H9 (cell line): Measurements from ENCODE around the gene ZC3H6. TPM values are rescaled to one million over a fixed set of nuclear protein-coding genes. Genes with fewer than 3 reads are reported as not detected.

ENCODE experiments used
- DNase-seq: peaks from one replicate; pipeline ENCODE4 v3.0.0-alpha.2; 2017
- H2AFZ ChIP-seq: one replicate; pipeline ENCODE4 v1.6.1; 2013; ENCODE audit warnings: mild to moderate bottlenecking, low read length, control low read depth, moderate library complexity
- H2AK5ac ChIP-seq: 2 replicates; pipeline ENCODE4 v1.6.1; 2013; ENCODE audit warnings: low read length, control low read depth, mixed read lengths; ENCODE audit not compliant: insufficient read length
- H2BK120ac ChIP-seq: one replicate; pipeline ENCODE4 v1.6.1; 2013; ENCODE audit warnings: low read depth, mild to moderate bottlenecking, low read length, control low read depth, inconsistent platforms; ENCODE audit not compliant: poor library complexity, severe bottlenecking
- H2BK12ac ChIP-seq: 2 replicates; pipeline ENCODE4 v1.6.1; 2013; ENCODE audit warnings: low read length, control low read depth, mixed read lengths, low read depth; ENCODE audit not compliant: insufficient read length
- H2BK15ac ChIP-seq: 2 replicates; pipeline ENCODE4 v1.6.1; 2013; ENCODE audit warnings: low read depth, low read length, control low read depth
- H2BK20ac ChIP-seq: one replicate; pipeline ENCODE4 v1.6.1; 2013; ENCODE audit warnings: low read depth, mild to moderate bottlenecking, low read length, control low read depth, inconsistent platforms; ENCODE audit not compliant: poor library complexity, severe bottlenecking
- H2BK5ac ChIP-seq: 2 replicates; pipeline ENCODE4 v1.6.1; 2013; ENCODE audit warnings: low read length, control low read depth, mixed read lengths; ENCODE audit not compliant: insufficient read length
- H3K14ac ChIP-seq: 2 replicates; pipeline ENCODE4 v1.6.1; 2013; ENCODE audit warnings: low read length, control low read depth; ENCODE audit not compliant: insufficient read depth
- H3K18ac ChIP-seq: 2 replicates; pipeline ENCODE4 v1.6.1; 2013; ENCODE audit warnings: low read depth, mild to moderate bottlenecking, mixed read lengths, low read length, control low read depth; ENCODE audit not compliant: insufficient read length
- H3K23ac ChIP-seq: 2 replicates; pipeline ENCODE4 v1.6.1; 2013; ENCODE audit warnings: low read length, control low read depth, mixed read lengths, low read depth; ENCODE audit not compliant: insufficient read length
- H3K23me2 ChIP-seq: 2 replicates; pipeline ENCODE4 v1.6.1; 2013; ENCODE audit warnings: low read depth, mild to moderate bottlenecking, mixed read lengths, low read length, control low read depth; ENCODE audit not compliant: insufficient read length, poor library complexity, severe bottlenecking
- H3K27ac ChIP-seq: 2 replicates; pipeline ENCODE4 v1.5.1; 2013; ENCODE audit warnings: low read length, control low read depth, mixed read lengths, low read depth; ENCODE audit not compliant: insufficient read length
- H3K27me3 ChIP-seq: 2 replicates; pipeline ENCODE4 v1.6.1; 2013; ENCODE audit warnings: low read length, control low read depth, inconsistent platforms; ENCODE audit not compliant: insufficient read depth
- H3K4ac ChIP-seq: 2 replicates; pipeline ENCODE4 v1.6.1; 2013; ENCODE audit warnings: low read depth, mild to moderate bottlenecking, control low read depth, inconsistent platforms, low read length, moderate library complexity
- H3K4me1 ChIP-seq: 2 replicates; pipeline ENCODE4 v1.6.1; 2013; ENCODE audit warnings: low read length, control low read depth, inconsistent platforms; ENCODE audit not compliant: insufficient read depth
- H3K4me2 ChIP-seq: 2 replicates; pipeline ENCODE4 v1.6.1; 2013; ENCODE audit warnings: low read length, control low read depth, mixed read lengths; ENCODE audit not compliant: insufficient read length, insufficient read depth
- H3K56ac ChIP-seq: 2 replicates; pipeline ENCODE4 v1.6.1; 2013; ENCODE audit warnings: low read depth, mild to moderate bottlenecking, mixed read lengths, low read length, control low read depth; ENCODE audit not compliant: insufficient read length
- H3K79me1 ChIP-seq: 2 replicates; pipeline ENCODE4 v1.6.1; 2013; ENCODE audit warnings: low read depth, mild to moderate bottlenecking, moderate library complexity, low read length, control low read depth, inconsistent platforms; ENCODE audit not compliant: insufficient read depth, poor library complexity, severe bottlenecking
- H3K79me2 ChIP-seq: 2 replicates; pipeline ENCODE4 v1.6.1; 2013; ENCODE audit warnings: low read length, control low read depth, inconsistent platforms; ENCODE audit not compliant: insufficient read depth
- H3K9ac ChIP-seq: 2 replicates; pipeline ENCODE4 v1.6.1; 2013; ENCODE audit warnings: low read length, control low read depth, mixed read lengths; ENCODE audit not compliant: insufficient read length; ENCODE audit errors: extremely low read depth
- H3K9me3 ChIP-seq: one replicate; pipeline ENCODE4 v1.6.1; 2013; ENCODE audit warnings: low read depth, low read length, inconsistent platforms; ENCODE audit not compliant: control insufficient read depth
- H3T11ph ChIP-seq: one replicate; pipeline ENCODE4 v1.6.1; 2013; ENCODE audit warnings: mild to moderate bottlenecking, low read length, control low read depth, inconsistent platforms
- H4K20me1 ChIP-seq: one replicate; pipeline ENCODE4 v1.6.1; 2013; ENCODE audit not compliant: control insufficient read depth, insufficient read length, insufficient read depth
- H4K5ac ChIP-seq: 2 replicates; pipeline ENCODE4 v1.6.1; 2013; ENCODE audit warnings: low read depth, mild to moderate bottlenecking, mixed read lengths, low read length, control low read depth; ENCODE audit not compliant: insufficient read length
- H4K8ac ChIP-seq: replicated peaks from 2 replicates; pipeline ENCODE4 v1.6.1; 2013; ENCODE audit warnings: low read length, control low read depth, mixed read lengths, low read depth; ENCODE audit not compliant: insufficient read length
- H4K91ac ChIP-seq: 2 replicates; pipeline ENCODE4 v1.6.1; 2013; ENCODE audit warnings: low read depth, mild to moderate bottlenecking, moderate library complexity, mixed read lengths, low read length, control low read depth; ENCODE audit not compliant: insufficient read length
- H3K27ac Mint-ChIP-seq, 3 experiments: 2 replicates in 2 of 3; 3 replicates in 1 of 3; pipeline ENCODE4 v1.8.0; 2020 to 2021; ENCODE audit warnings: mixed read lengths in 3 of 3, mild to moderate bottlenecking in 1 of 3, moderate library complexity in 1 of 3
- H3K27me3 Mint-ChIP-seq: 2 replicates; pipeline ENCODE4 v1.8.0; 2021; ENCODE audit warnings: low read depth, mild to moderate bottlenecking, moderate library complexity, mixed read lengths
- H3K36me3 Mint-ChIP-seq, 3 experiments: 2 replicates in 2 of 3; 3 replicates in 1 of 3; pipeline ENCODE4 v1.8.0; 2020 to 2021; ENCODE audit warnings: low read depth in 3 of 3, mixed read lengths in 3 of 3; ENCODE audit not compliant: insufficient read depth in 1 of 3
- H3K4me1 Mint-ChIP-seq, 2 experiments: 2 replicates each; pipeline ENCODE4 v1.8.0; 2020; ENCODE audit warnings: mixed read lengths in 2 of 2
- H3K4me3 Mint-ChIP-seq, 2 experiments: 2 replicates in 1 of 2; 3 replicates in 1 of 2; pipeline ENCODE4 v1.8.0; 2020 to 2021; ENCODE audit warnings: mild to moderate bottlenecking in 2 of 2, mixed read lengths in 2 of 2, moderate library complexity in 1 of 2
- H3K9me3 Mint-ChIP-seq, 2 experiments: 2 replicates in 1 of 2; 3 replicates in 1 of 2; pipeline ENCODE4 v1.8.0; 2020; ENCODE audit warnings: mild to moderate bottlenecking in 2 of 2, mixed read lengths in 2 of 2, moderate library complexity in 1 of 2
- WGBS: extraction: QIAGEN DNeasy Blood & Tissue Kit; methylation state at CpG from one replicate; pipeline ENCODE4 v1.1.7; 2013; ENCODE audit warnings: missing lambda C conversion rate, low lambda C conversion rate, mixed read lengths; ENCODE audit not compliant: insufficient read length; ENCODE audit errors: extremely low coverage; 5-methylcytosine and 5-hydroxymethylcytosine counted together
- total RNA-seq: library from RNA; stranded (reverse); gene quantifications from 2 replicates; pipeline ENCODE4 v1.2.1, GENCODE V29; 2021
- TF ChIP-seq, protein P1 (sequence below): fragments of 200-600 bp; sonication (generic); conservative IDR thresholded peaks from 3 replicates; pipeline ENCODE4 v1.8.0; 2021; ENCODE audit warnings: antibody characterized with exemption, mild to moderate bottlenecking

ZC3H6 gene
- total RNA-seq, 1 experiment from 2014 or later = 3.5 TPM

DNA sequence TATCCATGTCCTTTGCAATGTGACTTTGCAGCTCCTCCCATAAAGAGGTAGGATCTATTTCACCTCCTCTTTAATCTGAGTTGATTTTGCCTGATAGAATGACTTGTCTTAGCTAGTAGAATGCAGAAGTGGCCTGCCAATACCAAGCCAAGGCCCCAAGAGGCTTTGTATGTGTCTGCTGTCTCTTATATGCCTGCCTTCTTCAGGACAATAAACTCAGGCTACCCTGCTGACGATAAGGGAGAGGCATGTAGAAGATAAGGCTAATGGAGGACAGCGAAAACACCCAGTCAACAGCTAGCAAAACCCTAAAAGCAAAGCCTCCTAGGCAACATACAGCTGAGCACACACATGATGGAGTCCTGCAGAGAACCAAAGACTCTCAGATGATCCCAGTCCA is 18.7 kb upstream of the ZC3H6 start:
- H3K4me3 Mint-ChIP-seq = 0 out of 5 replicates have a peak overlapping the region, but pooled peaks of 1 of the 2 experiments have one; percentile 9
- Histone ChIP-seq H2BK15ac (no peak overlapping the region), H4K5ac (no peak overlapping the region), H3K4me1 (peaks cover 4% of the 10 kb centered on the region; the same call in 1 of the 2 replicates), H3K4me2 (no peak overlapping the region), H3K4ac (no peak overlapping the region), H3K14ac (no peak overlapping the region), H3K23me2 (peaks cover 3% of the 10 kb centered on the region), H3K27ac (no peak overlapping the region), H3K79me2 (no peaks in the 10 kb centered on the region), H2BK5ac (no peak overlapping the region), H3K27me3 (no peaks in the 10 kb centered on the region), H3T11ph (no peak overlapping the region), H2AK5ac (no peak overlapping the region), H3K79me1 (no peaks in the 10 kb centered on the region), H3K18ac (no peak overlapping the region), H3K9ac (no peak overlapping the region), H3K56ac (no peak overlapping the region), H2AFZ (no peak overlapping the region), H4K20me1 (no peaks in the 10 kb centered on the region), H2BK12ac (no peak overlapping the region), H4K8ac (no peak overlapping the region), H3K9me3 (no peaks in the 10 kb centered on the region), H4K91ac (no peak overlapping the region), H3K23ac (no peak overlapping the region), H2BK20ac (no peak overlapping the region), H2BK120ac (no peak overlapping the region)
- peaks cover 3% of the 10 kb centered on the region; the same call in 1 of the 2 replicates for H3K27me3 Mint-ChIP-seq
- no peaks in the 10 kb centered on the region; a peak in 1 of 5 replicates for H3K9me3 Mint-ChIP-seq
- no peak for DNase-seq
- H3K27ac Mint-ChIP-seq = no peak overlapping the region
- H3K36me3 Mint-ChIP-seq = no peaks in the 10 kb centered on the region
- H3K4me1 Mint-ChIP-seq = peaks cover 14 to 22% of the 10 kb centered on the region in 2 experiments
- TF ChIP-seq, protein P1, sequence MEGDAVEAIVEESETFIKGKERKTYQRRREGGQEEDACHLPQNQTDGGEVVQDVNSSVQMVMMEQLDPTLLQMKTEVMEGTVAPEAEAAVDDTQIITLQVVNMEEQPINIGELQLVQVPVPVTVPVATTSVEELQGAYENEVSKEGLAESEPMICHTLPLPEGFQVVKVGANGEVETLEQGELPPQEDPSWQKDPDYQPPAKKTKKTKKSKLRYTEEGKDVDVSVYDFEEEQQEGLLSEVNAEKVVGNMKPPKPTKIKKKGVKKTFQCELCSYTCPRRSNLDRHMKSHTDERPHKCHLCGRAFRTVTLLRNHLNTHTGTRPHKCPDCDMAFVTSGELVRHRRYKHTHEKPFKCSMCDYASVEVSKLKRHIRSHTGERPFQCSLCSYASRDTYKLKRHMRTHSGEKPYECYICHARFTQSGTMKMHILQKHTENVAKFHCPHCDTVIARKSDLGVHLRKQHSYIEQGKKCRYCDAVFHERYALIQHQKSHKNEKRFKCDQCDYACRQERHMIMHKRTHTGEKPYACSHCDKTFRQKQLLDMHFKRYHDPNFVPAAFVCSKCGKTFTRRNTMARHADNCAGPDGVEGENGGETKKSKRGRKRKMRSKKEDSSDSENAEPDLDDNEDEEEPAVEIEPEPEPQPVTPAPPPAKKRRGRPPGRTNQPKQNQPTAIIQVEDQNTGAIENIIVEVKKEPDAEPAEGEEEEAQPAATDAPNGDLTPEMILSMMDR = no peak
- no CpG with 5 or more reads among the region's 2 CpGs for WGBS
